ENCODE results near the gene HTR1B. TPM values are rescaled to one million over a fixed set of nuclear protein-coding genes. Genes with fewer than 3 reads are reported as not detected.

The HTR1B gene
- total and polyA plus RNA-seq, 9 of the 15 experiments (the other 6 are each of a cell fraction or from before 2014, with no cell fraction given), result not detected

DNA sequence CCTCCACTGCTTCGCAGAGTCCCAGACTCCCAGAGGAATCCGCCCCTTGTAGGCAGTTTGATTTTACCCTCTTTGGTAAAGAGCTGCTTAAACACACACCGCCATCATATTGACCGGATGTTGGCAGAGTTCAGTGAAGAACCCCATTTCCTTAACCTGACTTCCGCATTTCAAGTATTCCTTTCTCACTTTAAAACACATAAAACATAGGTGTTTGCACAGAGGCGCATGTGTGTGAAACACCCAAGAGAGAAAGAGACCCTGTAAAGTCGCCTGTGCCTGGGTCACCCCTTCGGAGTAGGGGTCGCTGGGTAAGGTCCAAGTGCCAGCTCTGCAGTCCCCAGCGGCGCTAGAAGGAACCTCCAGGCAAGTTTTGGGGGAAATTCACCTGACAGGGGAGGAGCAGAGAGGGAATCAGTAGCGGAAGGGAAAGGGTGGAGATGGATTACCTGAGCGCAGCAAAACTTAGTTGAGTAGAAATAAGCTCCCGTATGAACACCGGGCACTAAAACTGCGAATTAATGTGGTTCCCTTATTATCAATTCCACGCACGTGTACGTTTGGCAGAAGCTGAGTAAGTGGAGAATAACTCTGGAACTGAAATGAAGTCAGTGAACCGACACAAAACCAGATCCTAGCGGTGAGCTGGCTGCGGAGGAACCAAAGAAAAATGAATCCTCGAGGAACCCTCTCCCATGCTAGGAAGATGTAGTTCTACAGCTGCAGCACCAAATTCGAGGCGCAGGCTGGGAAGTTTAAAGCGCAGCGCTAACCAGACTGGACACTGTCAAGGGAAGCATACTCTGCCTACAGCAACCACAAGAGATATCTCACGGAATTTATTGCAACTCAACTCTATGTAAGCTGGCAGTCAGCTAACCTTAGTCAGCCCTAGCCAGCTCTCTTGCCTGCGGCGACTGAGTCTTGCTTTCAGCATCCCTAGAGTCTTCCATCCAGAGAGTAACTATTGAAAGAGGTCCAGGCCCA lies 3.5 kb upstream of the HTR1B start:
- CTCF ChIA-PET (ENCODE audit: low intra/inter-chr PET ratio), result no interaction called here
- TF ChIP-seq ZNF561 (CRISPR knock-in tag; conservative IDR thresholded peaks at IDR 0.05), result no peak
- peak; percentile 68 for TF ChIP-seq GABPA (tag; conservative IDR thresholded peaks at IDR 0.05; ENCODE audit: low read depth)
- POLR2A ChIA-PET, result no interaction called here
- Histone ChIP-seq H3K4me2 (ENCODE audit: insufficient read depth, low read length) (no peak overlapping the region), H3K9ac (ENCODE audit: insufficient read depth in 1 of 2, low read depth in 2 of 2, low read length in 2 of 2) (no peak overlapping the region), H3K4me1 (replicated peaks in 1 of 2; ENCODE audit: control insufficient read depth in 2 of 2, insufficient read depth in 2 of 2, low read length in 2 of 2) (no peaks in the 10 kb centered on the region), H2AFZ (ENCODE audit: low read depth, low read length) (no peak overlapping the region), H3K9me3 (replicated peaks; ENCODE audit: control insufficient read depth, insufficient read depth, low read depth, low read length) (no peaks in the 10 kb centered on the region), H3K27ac (ENCODE audit: extremely low read depth, low read depth, low read length) (no peak overlapping the region), H4K20me1 (replicated peaks; ENCODE audit: control insufficient read depth, insufficient read depth, low read length) (no peaks in the 10 kb centered on the region), H3K79me2 (ENCODE audit: control insufficient read depth, insufficient read depth, low read length) (no peaks in the 10 kb centered on the region), H3K4me3 (no peak overlapping the region), H3K27me3 (ENCODE audit: control insufficient read depth in 2 of 2, insufficient read depth in 2 of 2, low read length in 2 of 2) (no peaks in the 10 kb centered on the region), H3K36me3 (ENCODE audit: control insufficient read depth, insufficient read depth, low read length) (no peaks in the 10 kb centered on the region), H3K9me1 (ENCODE audit: control insufficient read depth, insufficient read depth, low read length) (no peaks in the 10 kb centered on the region)
- FAIRE-seq (no peak), DNase-seq (ENCODE audit: extremely low read depth in 1 of 4, low spot score in 3 of 4) (no peak), ATAC-seq (no peak)
- no TSS peak for BruUV-seq (replicated peaks)
- intact Hi-C loops (cut with micrococcal nuclease), result no loop called here
- in situ Hi-C loops (cut with MboI), result loop anchor here (25.0 kb wide), 1 partner anchor 1529 kb away; no protein-coding TSS in a partner anchor
- WGBS (ENCODE audit: insufficient coverage, low coverage, missing lambda C conversion rate), result 1% methylated on average over 29 of the region's 30 CpGs

- ChIA-PET POLR2A (no interaction called here), CTCF (ENCODE audit: low intra/inter-chr PET ratio) (no interaction called here)
- no peak overlapping the region for H3K4me2 ChIP-seq (ENCODE audit: insufficient read depth, low read length)
- ATAC-seq (no peak), FAIRE-seq (no peak), DNase-seq (ENCODE audit: extremely low read depth in 1 of 4, low spot score in 3 of 4) (no peak)
- no peak overlapping the region for H3K27ac ChIP-seq (ENCODE audit: extremely low read depth, low read depth, low read length)
- TF ChIP-seq PURB (CRISPR knock-in tag; IDR thresholded peaks at IDR 0.05; ENCODE audit: low read depth) (no peak), ZNF444 (CRISPR knock-in tag; IDR thresholded peaks at IDR 0.05) (no peak), RAD21 (CRISPR knock-in tag; conservative IDR thresholded peaks at IDR 0.05 in 1 of 2, IDR thresholded peaks at IDR 0.05 in 1 of 2) (0 out of 4 replicates have a peak, but pooled peaks of 1 of the 2 experiments have one; percentile 11), CBFA2T2 (conservative IDR thresholded peaks at IDR 0.05) (no peak), CEBPB (tag; IDR thresholded peaks at IDR 0.05) (no peak), ZFP30 (CRISPR knock-in tag; IDR thresholded peaks at IDR 0.05; ENCODE audit: borderline replicate concordance) (no peak), MLLT1 (IDR thresholded peaks at IDR 0.05) (no peak), XRCC5 (IDR thresholded peaks at IDR 0.05; ENCODE audit: low read depth, low read length) (no peak)
- TF ChIP-seq, protein P1, sequence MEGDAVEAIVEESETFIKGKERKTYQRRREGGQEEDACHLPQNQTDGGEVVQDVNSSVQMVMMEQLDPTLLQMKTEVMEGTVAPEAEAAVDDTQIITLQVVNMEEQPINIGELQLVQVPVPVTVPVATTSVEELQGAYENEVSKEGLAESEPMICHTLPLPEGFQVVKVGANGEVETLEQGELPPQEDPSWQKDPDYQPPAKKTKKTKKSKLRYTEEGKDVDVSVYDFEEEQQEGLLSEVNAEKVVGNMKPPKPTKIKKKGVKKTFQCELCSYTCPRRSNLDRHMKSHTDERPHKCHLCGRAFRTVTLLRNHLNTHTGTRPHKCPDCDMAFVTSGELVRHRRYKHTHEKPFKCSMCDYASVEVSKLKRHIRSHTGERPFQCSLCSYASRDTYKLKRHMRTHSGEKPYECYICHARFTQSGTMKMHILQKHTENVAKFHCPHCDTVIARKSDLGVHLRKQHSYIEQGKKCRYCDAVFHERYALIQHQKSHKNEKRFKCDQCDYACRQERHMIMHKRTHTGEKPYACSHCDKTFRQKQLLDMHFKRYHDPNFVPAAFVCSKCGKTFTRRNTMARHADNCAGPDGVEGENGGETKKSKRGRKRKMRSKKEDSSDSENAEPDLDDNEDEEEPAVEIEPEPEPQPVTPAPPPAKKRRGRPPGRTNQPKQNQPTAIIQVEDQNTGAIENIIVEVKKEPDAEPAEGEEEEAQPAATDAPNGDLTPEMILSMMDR (IDR thresholded peaks at IDR 0.05 in 2 of 3, conservative IDR thresholded peaks at IDR 0.05 in 1 of 3; ENCODE audit: insufficient read depth in 2 of 3, low read depth in 1 of 3, low read length in 3 of 3), result peak in 1 of 3 experiments; percentile 27; a peak in 2 of 6 replicates
- no peak overlapping the region for H3K9ac ChIP-seq (ENCODE audit: insufficient read depth in 1 of 2, low read depth in 2 of 2, low read length in 2 of 2)
- WGBS (ENCODE audit: insufficient coverage, low coverage, missing lambda C conversion rate), result 3% methylated on average over 16 of the region's 17 CpGs
- H3K36me3 ChIP-seq (ENCODE audit: control insufficient read depth, insufficient read depth, low read length), result no peaks in the 10 kb centered on the region
- no peaks in the 10 kb centered on the region for H3K4me1 ChIP-seq (replicated peaks in 1 of 2; ENCODE audit: control insufficient read depth in 2 of 2, insufficient read depth in 2 of 2, low read length in 2 of 2)
- BruUV-seq (replicated peaks), result no TSS peak
- no peaks in the 10 kb centered on the region; the same call in 1 of the 2 replicates for H3K9me3 ChIP-seq (replicated peaks; ENCODE audit: control insufficient read depth, insufficient read depth, low read depth, low read length)
- no peaks in the 10 kb centered on the region for H4K20me1 ChIP-seq (replicated peaks; ENCODE audit: control insufficient read depth, insufficient read depth, low read length)
- in situ Hi-C loops (cut with MboI) (loop anchor here (25.0 kb wide), 1 partner anchor 1529 kb away; no protein-coding TSS in a partner anchor), intact Hi-C loops (cut with micrococcal nuclease) (no loop called here)
- no peak overlapping the region for H2AFZ ChIP-seq (ENCODE audit: low read depth, low read length)
- no peak overlapping the region for H3K4me3 ChIP-seq
- H3K9me1 ChIP-seq (ENCODE audit: control insufficient read depth, insufficient read depth, low read length), result no peaks in the 10 kb centered on the region
- no peaks in the 10 kb centered on the region for H3K27me3 ChIP-seq (ENCODE audit: control insufficient read depth in 2 of 2, insufficient read depth in 2 of 2, low read length in 2 of 2)
- no peaks in the 10 kb centered on the region for H3K79me2 ChIP-seq (ENCODE audit: control insufficient read depth, insufficient read depth, low read length)
These were observed 2.8 kb upstream of the HTR1B start for GRCh38 chr6:77466055-77466450.
